HG03095 (cell line): ENCODE measurements around the gene OR1J2.
"Not testable (repeated sequence)": the region's sequence is repeated elsewhere in the genome, so short reads cannot be mapped to it uniquely, and the experiment has no call there.

Source experiments
- ATAC-seq: cut with Tn5 transposase; IDR thresholded peaks from one replicate; pipeline ENCODE4 v1.9.1; 2021; ENCODE audit warnings: moderate library complexity; ENCODE audit not compliant: unreplicated experiment

OR1J2 gene

GRCh38 chr9:122510502-122510901 lies at the start of gene OR1J2:
OR1J2 (plus strand) TSS chr9:122510802; CDS start chr9:122510802, 0 bp downstream.
- no peak for ATAC-seq

- ATAC-seq, result peak; percentile 68
Measured at GRCh38 chr9:122463828-122464632, 46.6 kb upstream of the OR1J2 start.

GRCh38 chr9:122464633-122465567 lies 45.7 kb upstream of the OR1J2 start:
- peak; percentile 57 for ATAC-seq

- ATAC-seq, result no peak
Measured at GRCh38 chr9:122466456-122466855, 44.1 kb upstream of the OR1J2 start.

- no peak for ATAC-seq
Measured at GRCh38 chr9:122468735-122469134, 41.9 kb upstream of the OR1J2 start.

- no peak for ATAC-seq
Measured at GRCh38 chr9:122474561-122474960, 36.0 kb upstream of the OR1J2 start.

- ATAC-seq, result no peak
Measured at GRCh38 chr9:122475717-122476116, 34.9 kb upstream of the OR1J2 start.

GRCh38 chr9:122477346-122477745 lies 33.3 kb upstream of the OR1J2 start:
- ATAC-seq, result no peak

GRCh38 chr9:122477826-122478225 lies 32.8 kb upstream of the OR1J2 start, which contains the start of gene OR1J1:
OR1J1 (minus strand) TSS chr9:122477926; CDS start chr9:122477926, 0 bp downstream.
- ATAC-seq, result no peak

GRCh38 chr9:122479062-122479461 lies 31.5 kb upstream of the OR1J2 start:
- no peak for ATAC-seq

- no peak for ATAC-seq
Measured at GRCh38 chr9:122498883-122499288, 11.7 kb upstream of the OR1J2 start.

GRCh38 chr9:122506964-122507363 lies 3.6 kb upstream of the OR1J2 start:
- ATAC-seq, result no peak

- ATAC-seq, result no peak
Measured at GRCh38 chr9:122518226-122518625, 7.6 kb downstream of the OR1J2 start.

- no peak for ATAC-seq
Measured at GRCh38 chr9:122518841-122519240, 8.2 kb downstream of the OR1J2 start, which contains the start of gene OR1J4. OR1J4 (plus strand) TSS chr9:122519141; CDS start chr9:122519141, 0 bp downstream.

- no peak for ATAC-seq
Measured at GRCh38 chr9:122519376-122519775, 8.8 kb downstream of the OR1J2 start.

GRCh38 chr9:122526602-122527001 lies 16.0 kb downstream of the OR1J2 start:
- no peak for ATAC-seq

- ATAC-seq, result no peak
Measured at GRCh38 chr9:122527193-122527592, 16.6 kb downstream of the OR1J2 start, which contains the start of gene OR1N1. OR1N1 (minus strand) TSS chr9:122527293; CDS start chr9:122527293, 0 bp downstream.

GRCh38 chr9:122531157-122531556 lies 20.6 kb downstream of the OR1J2 start:
- not testable (repeated sequence) for ATAC-seq

GRCh38 chr9:122536134-122536533 lies 25.5 kb downstream of the OR1J2 start:
- ATAC-seq, result no peak

- ATAC-seq, result not testable (repeated sequence)
Measured at GRCh38 chr9:122537066-122537465, 26.5 kb downstream of the OR1J2 start.

GRCh38 chr9:122538757-122539156 lies 28.2 kb downstream of the OR1J2 start:
- no peak for ATAC-seq
